DMS53 treated with DMSO at 0.1 percent for 48 hours (cell line): ENCODE data around the gene TMEM171.

Source experiments
- DNase-seq: peaks from one replicate; lab custom pipeline; 2025; ENCODE audit not compliant: unreplicated experiment; lab: John Stamatoyannopoulos, UW

The TMEM171 gene

DNA sequence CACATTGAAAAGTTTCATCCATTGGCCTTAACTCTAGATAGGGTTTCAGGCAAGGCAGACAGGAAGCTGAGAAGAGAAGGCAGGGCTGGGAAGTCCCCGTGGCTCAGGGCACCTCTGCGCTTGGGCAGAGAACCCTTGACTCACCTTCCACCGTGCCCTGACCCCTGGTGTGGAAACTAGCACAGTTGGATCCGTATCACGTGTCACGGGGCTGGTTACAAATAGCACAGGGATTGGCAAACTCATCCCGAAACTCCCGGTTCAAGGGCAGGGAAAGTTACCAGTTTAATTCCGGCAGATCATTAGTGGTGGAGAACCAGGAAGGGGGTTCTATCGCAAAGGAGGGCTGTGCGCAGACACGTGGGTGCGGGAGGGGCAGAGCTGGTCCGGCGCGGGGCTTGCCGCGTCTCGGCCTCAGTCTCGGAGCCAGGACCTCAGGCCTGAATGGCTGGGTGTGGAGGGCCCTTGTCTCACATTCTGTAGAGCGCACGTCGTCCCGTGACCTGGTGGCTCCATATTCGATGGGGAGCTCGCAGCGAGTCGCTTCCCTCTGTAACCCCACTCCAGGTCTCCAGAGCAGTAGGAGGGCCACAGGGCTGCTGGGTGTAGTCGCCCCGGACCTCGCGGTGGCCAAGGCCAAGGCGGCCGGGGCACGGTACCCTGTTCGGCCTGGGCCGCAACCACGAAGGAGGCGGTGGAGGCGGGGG, 771 bp upstream of the TMEM171 start:
- no peak for DNase-seq

DNA sequence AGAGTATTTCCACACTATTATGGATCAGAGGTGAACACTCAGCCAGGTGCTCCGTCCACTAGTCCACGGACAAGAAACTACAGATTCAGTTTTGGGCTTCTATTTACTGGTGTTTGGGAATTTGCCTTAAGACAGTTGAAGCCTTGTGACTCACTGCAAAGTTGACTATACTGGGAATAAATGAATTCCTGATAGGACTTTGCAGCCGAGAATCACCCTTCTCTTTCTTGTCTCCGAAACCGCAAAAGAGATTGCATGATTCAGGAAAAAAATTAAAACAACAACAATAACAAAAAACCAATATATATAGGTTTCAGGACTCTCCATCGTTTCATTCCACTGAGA, 716 bp downstream of the TMEM171 start:
- DNase-seq = no peak

DNA sequence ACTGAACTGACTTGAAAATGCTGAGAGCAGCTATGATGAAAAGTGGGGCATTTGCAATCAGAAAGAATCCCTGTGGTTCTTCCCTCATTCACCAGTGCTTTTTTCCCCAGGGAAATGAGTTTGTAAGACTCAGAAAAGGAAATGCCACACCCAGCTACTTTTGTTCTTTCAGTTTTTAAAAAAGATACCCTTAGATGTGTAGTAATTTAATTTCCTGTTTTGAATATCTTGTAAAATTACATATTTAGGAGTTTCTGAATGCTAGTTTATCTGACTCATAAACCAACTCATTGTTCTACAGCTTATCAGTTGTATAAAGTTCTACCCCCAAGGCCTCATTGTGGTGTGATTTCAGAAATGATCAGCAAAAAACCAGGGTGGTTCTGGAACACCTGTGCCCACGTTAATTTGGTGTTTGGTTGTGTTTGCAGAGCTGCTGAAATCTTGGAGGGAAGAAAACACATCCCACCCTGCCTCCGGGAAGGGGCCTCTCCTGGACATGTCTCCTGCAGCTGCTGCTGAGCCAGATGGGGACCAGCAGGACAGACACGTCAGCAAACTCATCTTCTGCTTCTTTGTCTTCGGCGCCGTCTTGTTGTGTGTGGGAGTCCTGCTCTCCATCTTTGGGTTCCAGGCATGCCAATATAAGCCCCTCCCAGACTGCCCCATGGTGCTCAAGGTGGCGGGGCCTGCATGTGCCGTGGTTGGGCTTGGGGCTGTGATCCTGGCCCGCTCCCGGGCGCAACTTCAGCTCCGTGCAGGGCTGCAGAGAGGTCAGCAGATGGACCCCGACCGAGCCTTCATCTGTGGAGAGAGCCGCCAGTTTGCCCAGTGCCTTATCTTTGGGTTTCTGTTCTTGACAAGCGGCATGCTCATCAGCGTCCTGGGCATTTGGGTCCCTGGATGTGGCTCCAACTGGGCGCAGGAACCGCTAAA, 2.8 kb downstream of the TMEM171 start:
- no peak for DNase-seq

DNA sequence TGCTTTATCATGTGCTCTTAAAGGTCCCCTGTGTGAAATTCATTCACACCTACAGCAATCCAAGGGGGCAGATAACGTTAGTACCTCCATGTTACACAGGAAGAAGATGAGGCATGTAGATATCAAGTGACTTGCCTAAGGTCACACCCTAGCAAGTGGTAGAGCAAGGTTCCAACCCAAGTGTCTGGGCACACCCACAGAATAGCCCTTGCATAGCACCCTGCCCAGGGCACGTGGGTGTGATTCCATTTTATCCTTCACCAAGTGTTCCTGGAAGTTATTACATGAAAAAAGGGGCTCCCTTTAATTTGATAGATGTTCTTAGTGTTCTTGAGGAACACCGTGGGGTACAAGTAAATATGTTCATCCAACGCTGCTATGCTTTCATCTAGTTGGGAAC, 4.9 kb downstream of the TMEM171 start:
- no peak for DNase-seq

DNA sequence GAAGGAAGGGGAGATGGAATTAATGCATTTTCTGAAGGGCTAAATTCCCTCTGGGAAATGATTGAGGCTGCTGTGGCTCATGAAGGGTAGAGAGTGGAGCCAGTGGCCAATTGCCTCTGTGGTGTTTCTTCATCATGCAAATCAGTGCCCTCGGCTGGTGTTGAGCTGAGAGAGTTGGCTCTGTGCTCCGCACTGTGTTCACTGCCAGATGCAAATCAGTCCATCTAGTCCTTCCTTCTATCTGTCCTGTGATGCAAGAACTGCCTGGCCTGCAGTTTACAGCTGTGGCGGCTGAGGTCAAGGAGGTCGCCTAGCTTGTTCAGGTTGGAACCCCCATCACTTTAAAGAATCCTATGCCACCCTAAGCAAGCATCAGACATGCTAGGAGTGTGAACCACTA, 6.0 kb downstream of the TMEM171 start:
- DNase-seq = no peak

DNA sequence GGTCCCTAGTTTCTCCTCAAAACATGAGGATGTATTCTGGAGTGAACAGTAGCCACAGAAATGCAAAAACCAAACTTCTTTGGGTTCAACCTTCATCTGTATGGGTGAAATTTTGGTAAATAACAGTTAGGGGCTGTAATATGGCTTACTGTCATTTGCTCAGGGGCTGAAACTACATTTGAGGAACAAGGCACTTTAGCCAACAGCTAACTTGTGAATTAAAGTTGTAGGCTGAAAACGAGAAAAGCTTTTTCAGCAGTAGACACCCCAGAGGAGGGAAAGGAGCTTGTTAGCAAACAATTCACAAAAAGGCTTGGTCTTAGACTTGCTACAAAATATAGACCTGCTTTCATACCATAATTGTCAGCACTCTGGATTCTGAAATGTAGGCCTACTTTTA, 6.6 kb downstream of the TMEM171 start:
- DNase-seq = no peak

DNA sequence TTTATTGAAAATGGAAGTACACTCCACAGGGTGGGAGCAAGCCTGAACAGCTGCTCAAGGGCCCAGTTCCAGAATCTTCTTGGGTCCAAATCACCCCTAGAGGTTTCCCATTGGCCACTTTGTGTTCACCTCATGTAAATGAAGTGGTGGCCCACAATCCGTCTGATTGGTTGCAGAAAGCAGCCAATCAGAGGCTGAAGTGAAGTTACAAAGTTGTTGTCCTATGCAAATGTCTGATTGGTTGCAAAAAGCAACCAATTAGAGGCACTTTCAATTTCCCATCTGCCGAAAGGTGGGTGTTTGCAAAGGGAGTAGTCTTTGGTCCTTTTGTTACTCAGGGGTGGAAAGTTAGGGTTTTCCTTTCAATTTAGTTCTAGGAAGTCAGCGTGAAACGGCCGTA, 8.8 kb downstream of the TMEM171 start:
- DNase-seq = no peak

DNA sequence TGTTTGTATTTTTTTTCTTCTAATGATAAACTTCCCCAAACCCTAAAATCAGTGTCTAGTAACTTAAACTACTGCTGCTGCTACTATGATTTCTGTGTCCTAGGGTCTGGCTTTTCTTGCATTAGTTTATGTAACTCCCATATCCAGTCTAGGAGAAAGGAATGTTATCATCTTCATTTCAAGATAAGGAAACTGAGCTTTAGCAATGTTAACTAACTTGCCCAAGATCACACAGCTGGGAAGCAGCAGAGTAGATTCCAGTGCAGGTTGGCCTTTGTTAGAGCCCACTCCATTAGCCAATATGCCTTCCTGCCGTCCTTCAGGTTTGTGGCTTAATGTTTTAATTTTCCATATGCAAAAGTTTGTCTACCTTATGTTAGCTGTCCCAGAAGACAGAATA, 10.4 kb downstream of the TMEM171 start:
- no peak for DNase-seq

DNA sequence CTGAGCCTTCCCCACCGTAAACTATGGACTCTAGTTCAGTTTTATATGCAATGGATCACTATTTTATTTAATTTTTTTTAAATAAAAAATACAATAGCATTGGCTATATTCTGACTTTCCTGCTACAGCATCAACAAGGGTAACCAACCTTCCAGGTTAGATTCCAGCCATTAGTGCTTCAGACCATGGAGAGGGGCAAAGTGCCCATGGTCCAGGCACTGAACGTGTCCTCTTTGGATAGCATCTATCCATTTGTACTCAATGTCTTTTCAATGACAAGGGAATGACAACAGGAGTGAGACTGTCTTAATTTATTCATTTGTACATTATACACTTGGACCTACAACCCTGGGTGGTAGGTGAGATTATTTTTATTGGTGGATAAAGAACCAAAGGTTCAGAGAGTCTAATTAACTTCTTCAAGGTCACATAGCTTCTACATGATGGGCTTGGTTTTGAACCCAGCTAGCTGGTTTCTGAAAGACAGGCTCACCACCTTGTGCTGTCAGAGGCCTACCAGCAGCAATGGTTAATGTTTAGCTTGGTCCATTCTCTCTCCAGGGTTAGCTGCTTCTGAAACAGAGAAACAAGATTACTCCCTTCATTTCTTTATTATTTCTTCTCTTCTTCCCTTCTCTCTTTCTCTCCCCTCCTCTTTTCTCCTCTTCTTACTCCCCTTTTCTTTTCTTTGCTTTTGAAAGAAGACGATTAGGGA, 11.5 kb downstream of the TMEM171 start:
- no peak for DNase-seq

DNA sequence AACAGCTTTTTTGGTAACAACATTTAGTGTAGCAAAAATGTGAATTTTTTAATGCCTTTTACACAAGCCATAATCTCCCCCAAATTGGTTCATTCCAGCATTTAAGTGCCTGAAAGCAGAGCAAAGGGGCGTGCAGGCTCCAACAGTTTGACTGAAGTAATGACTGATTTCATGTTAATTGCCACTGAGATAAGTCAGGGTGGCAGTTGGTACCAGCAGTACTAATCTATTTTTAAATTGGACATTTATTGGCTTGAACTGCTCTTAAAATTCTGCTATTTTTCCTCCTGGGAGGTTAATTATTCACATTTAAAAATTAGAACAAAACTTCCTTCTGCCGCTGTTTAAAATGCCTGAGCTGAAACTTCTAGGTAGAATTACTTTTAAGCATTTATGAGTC, 12.4 kb downstream of the TMEM171 start:
- no peak for DNase-seq

DNA sequence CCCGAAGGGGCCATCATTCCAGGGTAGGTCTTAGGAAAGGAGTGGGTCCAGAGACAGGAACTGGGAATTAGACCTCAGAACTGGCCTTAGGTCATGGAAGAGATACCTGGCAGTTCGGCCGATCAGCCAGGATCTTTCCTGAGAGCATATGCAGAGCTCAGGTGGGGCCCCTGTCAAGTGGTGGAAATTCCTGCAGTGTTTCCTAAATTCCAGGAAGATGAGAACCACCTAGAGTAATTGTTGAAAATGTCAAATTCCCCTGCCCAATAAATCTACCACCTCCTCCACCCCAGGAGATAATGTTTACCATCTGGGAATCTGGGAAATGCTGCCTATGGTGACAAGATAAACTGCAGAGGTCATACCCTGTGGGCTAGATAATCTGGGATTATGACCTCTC, 14.6 kb downstream of the TMEM171 start:
- DNase-seq = no peak

DNA sequence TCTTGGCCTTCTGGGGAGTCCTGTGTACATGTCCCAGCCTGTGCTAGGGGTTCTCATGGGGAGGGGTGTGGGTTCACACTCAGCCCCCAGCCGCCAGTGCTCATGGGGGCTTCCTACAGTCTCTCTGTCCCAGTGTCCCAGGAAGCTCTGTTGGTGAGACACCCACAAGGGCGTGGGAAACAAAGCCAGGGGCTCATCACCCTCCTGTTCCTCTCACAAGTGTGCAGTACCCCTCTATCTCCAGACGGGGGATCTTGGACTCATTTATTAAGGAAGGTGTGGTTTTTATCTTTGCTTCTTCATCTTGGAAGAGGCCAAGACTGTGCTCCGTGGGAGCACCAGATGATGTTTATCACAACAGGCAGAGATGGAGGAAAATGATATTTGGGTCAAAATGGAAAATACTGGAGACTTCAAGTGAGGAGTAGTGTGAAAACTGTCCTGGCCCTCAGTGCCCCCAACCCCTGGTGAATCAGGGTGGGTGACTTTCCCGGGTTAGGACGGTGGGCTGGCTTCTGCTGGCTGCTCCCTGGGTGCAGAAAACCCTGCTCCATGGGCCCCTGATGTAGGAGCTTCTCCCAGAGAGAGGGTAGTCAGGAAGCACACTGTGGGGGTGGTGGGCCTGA, 15.2 kb downstream of the TMEM171 start:
- DNase-seq = no peak

DNA sequence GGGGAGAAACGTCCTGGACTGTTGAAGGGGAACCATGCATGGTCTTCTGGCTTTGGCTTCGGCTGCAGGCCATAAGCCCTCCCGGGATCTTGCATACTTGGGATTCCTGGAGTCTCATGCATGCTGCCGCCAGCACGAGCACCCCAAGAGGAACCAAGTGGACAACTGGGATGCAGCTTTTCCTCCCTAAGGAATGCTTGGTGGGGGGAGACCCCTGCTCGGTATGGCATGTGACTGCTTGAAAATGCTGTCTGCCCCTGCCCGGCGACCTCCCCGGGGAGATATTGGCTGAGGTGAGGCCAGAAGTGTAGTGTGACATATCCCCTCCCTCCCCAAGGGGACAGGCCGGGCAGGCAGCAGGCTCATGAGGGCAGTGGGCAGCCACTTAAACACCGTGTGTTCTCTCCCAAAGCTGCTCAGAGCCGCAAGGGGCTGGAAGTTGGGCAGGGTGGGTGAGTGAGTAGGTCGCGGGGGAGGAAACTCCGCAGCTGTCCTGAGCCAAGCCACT, 15.7 kb downstream of the TMEM171 start:
- DNase-seq = no peak

DNA sequence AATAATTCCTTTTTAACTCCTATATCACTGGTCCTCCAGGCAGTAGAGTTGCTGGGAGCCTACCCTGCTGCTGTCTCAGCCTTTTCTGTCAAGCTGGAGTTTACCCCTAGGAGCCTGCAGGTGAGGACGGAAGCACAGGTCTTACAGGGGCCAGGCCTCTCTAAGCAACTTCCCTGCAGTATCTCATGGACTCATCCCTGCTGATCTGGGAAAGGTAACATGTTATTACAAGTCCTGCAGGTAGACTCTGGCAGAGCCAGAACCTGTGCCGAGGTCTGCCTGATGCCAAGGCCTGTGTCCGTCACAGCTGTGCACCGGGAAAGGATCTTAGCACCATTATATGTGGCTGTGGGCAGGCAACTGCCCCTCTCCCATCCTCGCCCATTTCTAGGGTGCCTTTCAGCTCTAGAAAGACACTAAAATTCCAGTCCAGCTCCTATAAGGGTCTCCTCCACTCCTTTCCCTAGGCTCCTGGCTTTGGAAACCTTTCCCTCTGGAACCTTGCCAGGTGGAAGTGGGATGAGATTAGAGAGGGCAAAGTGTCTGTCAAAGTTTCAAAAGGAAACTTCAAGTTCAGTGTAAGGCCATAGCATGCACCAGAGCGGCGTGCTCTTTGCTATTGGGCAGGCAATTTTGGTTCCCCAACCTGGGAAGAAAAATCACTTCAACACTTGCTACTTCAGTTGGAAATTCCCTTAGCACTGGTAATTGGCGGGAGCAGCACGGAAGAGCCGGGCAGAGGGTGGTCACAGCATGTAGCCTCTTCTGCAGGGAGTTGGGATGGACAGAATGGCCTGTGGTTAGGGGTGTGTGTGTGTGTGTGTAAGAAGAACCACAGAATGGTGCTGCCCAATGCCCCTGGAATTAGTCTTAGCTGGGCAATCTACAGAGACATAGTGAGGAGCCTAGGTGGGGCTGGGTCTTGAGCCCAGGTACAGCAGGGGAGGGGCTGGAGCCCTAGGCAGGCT, 17.5 kb downstream of the TMEM171 start:
- no peak for DNase-seq

DNA sequence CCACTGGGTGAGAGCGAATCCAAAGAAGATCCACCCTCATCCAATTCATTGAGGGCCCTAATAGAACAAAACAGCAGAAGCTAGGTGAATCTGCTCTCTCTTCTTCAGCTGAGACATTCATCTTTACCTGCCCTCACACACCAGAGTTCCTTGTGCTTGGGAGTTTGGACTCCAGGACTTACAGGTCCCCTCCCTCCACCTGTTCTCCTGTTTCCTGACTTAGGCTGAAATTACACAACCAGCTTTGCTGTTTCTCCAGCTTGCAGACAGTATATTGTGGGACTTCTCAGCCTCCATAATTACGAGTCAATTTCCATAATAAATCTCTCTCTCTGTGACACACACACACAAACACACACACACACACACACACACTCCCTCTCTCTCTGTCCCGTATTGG, 19.1 kb downstream of the TMEM171 start:
- no peak for DNase-seq

DNA sequence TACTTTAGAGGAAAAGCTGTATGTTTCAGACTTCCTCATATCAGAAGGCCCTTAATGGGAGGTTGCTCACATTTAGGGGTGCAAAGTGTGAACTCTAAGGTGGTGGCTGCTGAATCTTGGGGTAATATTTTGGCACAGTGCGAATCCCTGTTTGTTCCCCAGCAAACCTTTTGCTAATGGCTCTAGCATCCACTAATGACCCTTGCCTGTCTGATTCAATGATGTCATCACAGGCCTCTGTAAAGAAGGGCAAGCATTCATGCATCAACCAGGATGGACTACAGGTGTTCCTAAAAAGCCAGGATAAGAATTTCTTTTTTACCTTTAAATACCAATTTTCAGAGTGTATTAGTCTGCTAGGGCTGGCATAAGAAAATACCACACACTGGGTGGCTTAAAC, 20.4 kb downstream of the TMEM171 start:
- no peak for DNase-seq

DNA sequence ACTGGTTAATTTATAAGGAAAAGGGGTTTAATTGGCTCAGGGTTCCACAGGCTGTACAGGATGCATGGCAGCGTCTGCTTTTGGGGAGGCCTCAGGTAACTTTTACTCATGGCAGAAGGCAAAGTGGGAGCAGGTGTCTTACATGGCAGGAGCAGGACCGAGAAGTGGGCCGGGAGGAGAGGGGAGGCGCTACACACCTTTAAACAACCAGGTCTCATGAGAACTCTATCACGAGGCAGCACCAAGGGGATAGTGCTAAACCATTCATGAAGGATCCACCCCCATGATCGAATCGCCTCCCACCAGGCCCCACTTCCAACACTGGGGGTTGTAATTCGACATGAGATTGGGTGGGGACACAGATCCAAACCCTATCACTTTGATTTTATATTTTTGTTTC, 21.7 kb downstream of the TMEM171 start:
- no peak for DNase-seq

DNA sequence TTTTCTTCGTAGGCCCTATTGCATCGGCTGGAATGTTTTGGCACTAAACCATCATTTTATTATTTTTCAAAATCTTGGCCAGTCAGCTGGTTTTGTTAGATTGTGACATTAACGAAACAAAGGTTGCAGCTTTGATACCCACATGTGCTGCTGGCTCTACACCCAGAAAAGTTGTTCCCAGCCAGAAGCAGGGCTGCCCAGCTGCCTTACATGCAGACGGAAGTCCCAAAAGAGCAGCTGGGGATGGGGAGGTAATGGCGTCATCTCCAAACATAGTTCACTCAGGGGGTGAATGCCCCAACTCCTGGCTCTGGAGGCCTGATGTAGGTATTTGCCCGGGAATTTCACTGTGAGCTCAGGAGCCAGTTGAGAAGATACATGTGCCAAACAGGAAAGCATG, 23.3 kb downstream of the TMEM171 start:
- DNase-seq = no peak

DNA sequence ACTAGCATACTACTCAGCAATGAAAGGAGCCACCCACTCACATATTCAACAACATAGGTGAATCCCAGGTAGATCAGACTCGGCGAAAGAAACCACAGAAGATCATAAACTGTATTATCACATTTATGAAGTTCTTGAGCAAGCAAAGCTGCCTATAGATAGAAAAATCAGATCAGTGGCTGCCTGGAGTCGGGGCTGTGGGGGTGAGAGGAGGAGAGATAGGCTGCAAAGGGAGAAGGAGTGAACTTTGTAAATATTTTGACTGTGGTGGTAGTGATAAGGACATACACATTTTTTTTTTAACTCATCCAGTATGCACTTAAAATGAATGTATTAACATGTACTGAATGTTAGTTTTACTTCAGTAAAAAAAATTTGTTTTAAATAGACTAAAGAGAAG, 29.2 kb downstream of the TMEM171 start:
- no peak for DNase-seq

DNA sequence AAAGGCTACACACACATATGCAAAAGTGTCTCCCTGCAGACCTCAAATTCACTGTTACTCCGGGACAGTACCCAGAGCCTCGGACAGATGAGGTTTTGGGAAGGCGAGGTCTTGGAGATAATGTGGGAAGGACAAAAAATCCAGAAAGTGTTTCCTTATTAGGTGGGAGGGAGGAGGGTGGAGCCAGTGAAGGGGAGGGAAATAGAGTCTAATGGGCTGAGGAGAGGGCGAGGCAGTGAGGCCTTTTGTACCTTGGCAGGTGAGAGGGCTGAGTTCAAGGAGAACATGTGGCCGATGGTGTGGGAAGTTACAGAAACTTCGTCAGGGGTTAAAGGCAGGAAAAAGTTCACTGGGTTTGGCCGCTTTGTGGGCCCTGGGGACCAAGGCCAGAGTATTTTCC, 30.5 kb downstream of the TMEM171 start:
- no peak for DNase-seq
